Renal cortex interstitium (tissue), 11 donors: ENCODE data around the gene PRMT5. TPM values are rescaled to one million over a fixed set of nuclear protein-coding genes. Genes with fewer than 3 reads are reported as not detected.

ENCODE experiments used
- DNase-seq, 11 donors: peaks; one replicate each; pipeline ENCODE4 v3.0.0-alpha.2; 2013; ENCODE audit warnings: low read depth in 9 of 11, low spot score in 4 of 11; ENCODE audit errors: extremely low read depth in 1 of 11
- polyA plus RNA-seq, 3 donors: library from polyadenylated mRNA; unstranded; fragments of 120-200 nt; gene quantifications; one replicate each; pipeline ENCODE4 v1.2.1, GENCODE V29; 2013; ENCODE audit not compliant: insufficient read length in 3 of 3

Gene PRMT5
- polyA plus RNA-seq, 3 donors: 147 to 158 (median 149) TPM

DNA sequence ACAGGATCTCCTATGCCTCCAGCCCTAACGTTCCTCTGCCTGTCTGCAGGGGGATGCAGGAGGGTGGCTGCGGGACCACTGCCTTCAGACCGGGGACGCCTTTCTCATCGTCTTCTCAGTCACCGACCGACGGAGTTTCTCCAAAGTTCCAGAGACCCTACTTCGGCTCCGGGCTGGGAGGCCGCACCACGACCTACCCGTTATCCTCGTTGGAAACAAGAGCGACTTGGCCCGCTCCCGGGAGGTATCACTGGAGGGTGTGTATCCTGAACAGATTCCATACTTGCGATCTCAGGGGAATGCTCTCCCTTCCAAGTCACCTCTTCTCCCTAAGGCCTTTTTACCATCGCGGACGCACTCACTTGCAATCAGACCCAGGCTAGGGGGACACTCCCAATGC is 43.2 kb downstream of the PRMT5 start:
- DNase-seq: no peak

GRCh38 chr14:22884738-22885523 is 44.2 kb downstream of the PRMT5 start:
- no peak for DNase-seq

DNA sequence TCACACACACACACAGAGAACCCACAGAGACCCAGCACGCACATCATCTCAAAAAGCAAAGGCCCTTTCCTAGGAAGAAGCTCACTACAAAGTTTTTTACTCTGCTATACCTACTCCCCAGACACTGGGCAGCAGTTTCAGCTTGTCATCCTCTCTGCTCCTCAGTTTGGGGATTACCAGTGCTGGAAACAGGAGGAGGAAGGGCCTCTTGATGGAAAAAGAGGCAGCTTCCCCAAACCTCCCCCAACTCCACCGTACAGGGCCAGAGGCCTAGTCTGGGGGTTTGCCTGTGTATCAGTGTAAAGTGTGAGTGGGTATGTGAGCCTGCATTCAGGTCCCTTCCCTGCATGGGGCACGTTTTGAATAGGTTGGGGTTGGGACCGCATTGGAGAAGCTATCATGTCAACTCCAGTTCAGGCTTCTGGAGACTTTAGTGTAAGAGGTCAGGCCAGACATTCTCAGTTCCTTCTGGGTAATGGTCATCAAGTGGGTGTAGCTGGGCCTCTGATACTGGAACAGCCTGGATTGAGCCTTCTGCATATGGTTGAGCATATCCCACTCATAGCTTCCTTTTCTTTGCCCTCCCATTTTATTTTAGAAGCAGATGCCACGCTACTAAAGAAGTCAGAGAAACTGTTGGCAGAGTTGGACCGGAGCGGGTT is 45.0 kb downstream of the PRMT5 start:
- DNase-seq: no peak

DNA sequence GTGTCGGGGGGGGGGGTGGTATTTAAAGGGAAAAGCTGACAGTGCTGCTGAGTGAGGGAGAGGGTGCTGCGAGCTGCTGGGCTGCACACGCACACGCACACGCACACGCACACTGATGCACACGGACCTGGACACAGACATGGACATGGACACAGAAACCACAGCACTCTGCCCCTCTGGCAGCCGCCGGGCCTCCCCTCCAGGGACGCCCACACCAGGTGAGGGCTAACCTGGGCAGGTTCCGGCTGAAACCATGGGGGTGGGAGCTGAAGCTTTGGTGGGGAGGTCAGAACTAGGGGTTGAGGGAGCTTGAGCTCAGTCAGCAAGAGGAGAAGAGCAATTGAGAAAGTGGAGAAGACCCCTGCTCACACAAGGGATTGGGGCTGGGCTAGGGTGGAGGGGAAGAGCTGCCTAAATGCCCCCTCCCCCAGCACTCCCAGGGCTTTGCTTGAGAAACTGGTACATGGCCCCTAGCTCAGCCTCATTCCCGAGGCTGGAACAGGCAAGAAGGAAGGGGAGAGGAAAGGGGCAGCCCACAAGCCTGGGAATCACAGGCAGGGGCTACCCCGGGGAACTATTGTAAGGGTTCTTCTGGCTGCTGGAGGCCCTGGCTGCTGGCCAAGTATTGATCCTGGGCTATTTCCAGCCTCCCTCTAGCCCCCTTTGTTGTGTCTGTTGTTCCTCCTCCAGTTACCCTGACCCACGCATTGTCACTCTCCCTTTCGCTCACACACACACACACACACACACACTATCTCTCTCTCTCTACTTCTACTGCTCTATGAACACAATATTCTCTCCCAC is 45.8 kb downstream of the PRMT5 start, which contains the start of gene REM2:
TSS of gene REM2 (plus strand) at position 50 of the 804 bp plus-strand sequence. CDS start at position 116, 66 bp downstream.
- DNase-seq: peak in 1 of 11 donors; percentile 15

DNA sequence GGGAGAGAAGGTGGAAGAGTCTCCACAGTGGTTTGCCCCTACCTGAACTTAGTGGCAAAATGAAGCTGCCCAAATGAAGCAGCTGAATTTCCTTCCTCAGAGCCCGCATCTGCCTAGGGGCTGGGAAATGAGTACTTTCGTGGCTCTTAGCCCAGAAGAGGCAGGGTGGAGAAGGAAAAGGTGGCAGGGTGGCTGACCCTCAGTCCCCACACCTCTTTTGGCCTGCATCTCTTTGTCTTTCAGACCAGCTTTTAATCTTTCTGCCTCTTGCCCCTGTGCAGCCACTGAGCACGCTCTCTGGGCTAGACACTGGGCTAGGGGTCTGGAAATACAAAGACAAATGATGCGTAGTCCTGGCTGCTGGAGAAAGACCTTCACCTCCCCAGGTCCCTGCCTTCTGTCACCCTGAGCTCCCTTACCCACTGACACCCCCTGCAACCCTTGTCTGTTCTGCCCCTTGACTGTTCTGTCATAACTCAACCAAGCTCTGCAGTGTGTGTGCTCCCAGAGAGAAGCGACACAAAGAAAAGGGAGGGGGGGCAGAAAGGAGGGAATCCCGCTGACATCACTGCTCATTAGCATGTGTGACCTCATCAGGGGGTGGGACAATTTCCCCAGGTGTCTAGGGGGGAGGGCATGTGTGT is 46.5 kb downstream of the PRMT5 start:
- peak in 8 of 11 donors; percentile 46 to 88 (median 76) for DNase-seq

DNA sequence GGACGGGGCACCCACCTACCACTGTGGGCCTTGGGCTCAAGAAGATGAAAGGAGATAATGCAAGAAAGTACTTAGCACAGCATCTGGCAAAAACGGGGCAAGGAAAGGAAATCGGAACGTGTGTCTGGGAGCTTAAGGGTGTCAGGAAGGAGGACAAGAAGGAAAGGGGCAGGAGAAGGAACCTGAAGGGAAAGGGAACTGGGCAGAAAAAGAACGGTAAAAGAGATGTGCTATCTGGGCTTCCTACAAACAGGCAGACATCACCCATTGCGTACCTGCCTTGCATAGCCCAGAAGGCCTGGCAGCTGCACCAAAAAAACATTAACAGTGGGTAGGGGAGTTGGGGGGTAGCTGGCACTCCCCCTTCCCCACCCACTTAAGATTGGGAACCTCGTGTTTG is 47.1 kb downstream of the PRMT5 start:
- no peak for DNase-seq

DNA sequence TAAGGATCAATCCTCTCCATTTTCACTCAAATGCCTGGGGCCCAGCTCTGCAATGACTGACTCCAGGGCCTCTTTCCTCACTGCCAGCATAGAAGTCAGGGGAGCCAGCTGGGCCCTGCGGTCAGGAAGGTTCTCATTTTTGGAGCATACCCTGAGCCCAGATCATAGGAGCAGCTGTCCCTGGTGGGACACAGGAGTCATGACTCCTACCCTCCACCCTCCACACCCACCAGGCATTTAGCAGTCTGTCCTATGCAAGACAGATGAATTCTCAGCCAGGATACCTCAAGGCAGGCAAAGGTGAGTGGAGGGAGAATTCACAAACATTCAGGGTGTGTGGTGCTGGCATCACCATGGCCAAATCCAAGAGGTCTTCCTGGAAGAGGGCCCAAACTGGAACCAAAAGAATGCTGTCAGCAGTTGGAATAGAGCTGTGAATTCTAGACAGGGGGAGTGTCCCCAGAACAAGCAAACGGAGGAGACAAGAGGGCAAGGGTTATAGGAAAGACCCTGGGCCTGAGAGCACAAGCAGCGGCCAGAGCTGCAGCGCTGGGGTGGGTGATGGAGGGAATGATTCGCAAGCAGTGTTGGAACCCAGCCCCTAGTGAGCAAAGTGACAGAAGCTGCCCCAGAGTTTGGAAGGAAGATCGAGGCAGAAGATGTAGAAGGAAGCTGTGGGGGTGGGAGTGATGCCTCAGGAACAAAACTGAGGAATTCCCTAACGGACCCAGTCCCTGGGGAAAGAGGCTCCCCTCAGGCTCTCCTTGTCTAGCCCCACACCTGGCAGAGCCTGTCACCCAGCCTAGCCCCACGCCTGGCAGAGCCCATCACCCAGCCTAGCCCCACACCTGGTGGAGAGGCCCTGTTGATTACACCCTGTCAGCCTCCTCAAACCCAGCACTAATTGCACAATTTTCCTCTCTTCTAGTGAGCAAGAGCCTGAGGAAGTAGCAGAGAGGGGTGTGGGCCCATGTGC is 50.6 kb downstream of the PRMT5 start:
- no peak for DNase-seq

- no peak for DNase-seq
Measured at GRCh38 chr14:22877000-22877501, 52.1 kb downstream of the PRMT5 start.

GRCh38 chr14:22875748-22876319 is 53.3 kb downstream of the PRMT5 start:
- no peak for DNase-seq

GRCh38 chr14:22875003-22875747 is 54.0 kb downstream of the PRMT5 start:
- no peak for DNase-seq

GRCh38 chr14:22872833-22873520 is 56.2 kb downstream of the PRMT5 start:
- DNase-seq: no peak

GRCh38 chr14:22872033-22872832 is 56.9 kb downstream of the PRMT5 start:
- peak in 10 of 11 donors; percentile 82 to 93 (median 89) for DNase-seq

- peak in 10 of 11 donors; percentile 80 to 90 (median 84) for DNase-seq
Measured at GRCh38 chr14:22871224-22872032, 57.7 kb downstream of the PRMT5 start, which contains the start of gene LRP10. LRP10 (plus strand) TSS chr14:22871740; CDS start chr14:22872304, 564 bp downstream.

DNA sequence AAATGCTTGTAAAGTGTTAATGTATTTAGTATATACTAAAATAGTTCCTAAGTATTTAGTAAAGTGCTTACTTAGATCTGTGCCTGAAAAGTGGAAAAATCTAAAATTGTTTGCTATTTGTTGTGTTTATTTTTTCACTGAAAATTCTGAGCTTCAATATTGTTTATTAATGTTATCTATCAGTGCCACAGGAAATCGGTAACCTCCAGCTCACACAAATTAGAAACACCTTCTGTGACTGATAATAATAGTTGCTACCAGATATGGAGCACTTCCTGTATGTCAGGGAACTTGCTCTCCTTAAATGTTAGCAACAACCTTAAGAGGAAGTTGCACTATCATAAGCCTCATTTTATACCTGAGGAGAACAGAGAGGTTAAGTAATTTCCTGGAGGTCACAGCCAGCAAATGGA is 58.4 kb downstream of the PRMT5 start:
- no peak for DNase-seq
